ENCODE measurements around the gene SERPINA5. TPM values are rescaled to one million over a fixed set of nuclear protein-coding genes. Genes with fewer than 3 reads are reported as not detected.
A peak's percentile ranks its signal among the peaks of the same experiment; 100 is the strongest.
"Not testable (repeated sequence)": the region's sequence is repeated elsewhere in the genome, so short reads cannot be mapped to it uniquely, and the experiment has no call there.

Gene SERPINA5
- total RNA-seq, 1 donor from 2014 or later, result 2.4 TPM

DNA sequence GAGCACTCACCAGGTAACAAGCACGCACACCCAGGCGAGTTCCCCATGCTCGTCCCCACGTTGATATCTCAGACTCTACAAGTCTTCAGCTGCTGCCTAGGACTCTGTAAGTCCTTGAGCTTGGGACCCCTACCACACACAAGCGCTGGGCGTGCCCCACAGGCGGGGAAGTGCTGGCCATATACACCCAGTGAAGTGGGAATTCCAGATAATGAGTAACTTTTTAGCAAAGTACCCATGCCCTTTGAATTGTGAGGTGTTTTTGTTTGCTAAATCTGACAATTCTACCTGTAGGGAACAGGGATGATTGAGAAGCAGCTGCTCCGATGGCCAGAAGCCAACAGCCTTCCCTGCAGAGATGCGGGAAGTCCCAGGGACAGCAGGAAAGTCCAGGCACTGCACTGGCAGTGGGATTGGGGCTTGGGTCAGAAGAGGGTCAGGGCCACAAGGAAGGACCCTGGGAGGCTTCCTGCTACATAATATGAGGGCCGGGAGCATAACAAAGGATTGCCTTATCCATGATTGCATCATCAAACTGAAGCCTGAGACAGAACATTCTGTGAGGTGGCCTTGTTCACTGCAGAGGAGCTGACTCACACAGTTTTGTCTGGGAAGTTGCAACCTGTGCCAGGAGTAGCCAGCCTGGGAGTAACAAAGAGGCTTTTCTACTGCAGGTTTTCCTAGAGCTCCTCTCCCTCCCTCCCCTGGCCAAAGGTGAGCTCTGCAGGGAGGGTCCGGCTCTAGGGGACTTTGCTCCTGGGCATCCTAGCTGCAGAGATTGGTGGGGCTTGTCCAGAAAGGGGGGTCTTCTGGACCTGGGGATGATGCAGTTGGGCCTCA lies 17.8 kb downstream of the SERPINA5 start:
- no peak overlapping the region for H3K4me3 ChIP-seq (ENCODE audit: low read depth, low read length)

GRCh38 chr14:94599656-94600004 lies 18.4 kb downstream of the SERPINA5 start:
- DNase-seq (ENCODE audit: low read depth), result no peak
- TF ChIP-seq CTCF (conservative IDR thresholded peaks at IDR 0.05; ENCODE audit: low read depth, low read length), result no peak
- no peak overlapping the region for H3K4me3 ChIP-seq (ENCODE audit: low read depth, low read length)

More for the DNA sequence above, 17.8 kb downstream of the SERPINA5 start:
- peak; percentile 98 for DNase-seq (ENCODE audit: low read depth)
- TF ChIP-seq CTCF (conservative IDR thresholded peaks at IDR 0.05; ENCODE audit: low read depth, low read length), result peak; percentile 50

- TF ChIP-seq CTCF (conservative IDR thresholded peaks at IDR 0.05; ENCODE audit: low read depth, low read length), result no peak
- no peak overlapping the region for H3K4me3 ChIP-seq (ENCODE audit: low read depth, low read length)
- DNase-seq (ENCODE audit: low read depth), result no peak
Observed at GRCh38 chr14:94600148-94600545, 18.9 kb downstream of the SERPINA5 start.

DNA sequence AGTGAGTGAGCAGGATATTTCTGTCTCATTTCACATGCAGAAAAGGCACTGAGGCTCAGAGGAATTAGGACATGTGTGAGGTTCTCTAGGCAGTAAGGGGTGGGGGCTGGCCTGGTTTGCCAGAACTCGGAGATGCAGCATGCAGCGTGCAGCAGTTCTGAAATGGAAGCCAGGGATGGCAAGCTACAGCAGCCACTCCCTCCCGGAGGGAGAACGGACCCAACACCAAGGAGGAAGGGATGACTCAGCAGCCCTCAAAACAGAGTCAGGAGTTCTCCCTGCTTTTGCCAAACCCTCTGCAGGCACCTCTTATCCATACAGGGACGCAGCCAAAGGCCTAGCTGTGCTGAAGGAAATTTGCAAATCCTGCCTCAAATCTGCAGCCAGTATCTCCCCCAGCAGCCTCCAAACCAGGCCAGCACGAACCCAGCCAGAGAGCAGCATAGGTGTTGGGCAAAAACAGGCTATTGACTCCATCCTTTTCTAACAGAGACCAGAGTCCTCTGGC lies 20.7 kb downstream of the SERPINA5 start:
- no peak for TF ChIP-seq CTCF (conservative IDR thresholded peaks at IDR 0.05; ENCODE audit: low read depth, low read length)
- peak; percentile 37 for DNase-seq (ENCODE audit: low read depth)
- no peak overlapping the region for H3K4me3 ChIP-seq (ENCODE audit: low read depth, low read length)

- TF ChIP-seq CTCF (conservative IDR thresholded peaks at IDR 0.05; ENCODE audit: low read depth, low read length), result no peak
Observed at GRCh38 chr14:94602722-94603121, 21.5 kb downstream of the SERPINA5 start.

DNA sequence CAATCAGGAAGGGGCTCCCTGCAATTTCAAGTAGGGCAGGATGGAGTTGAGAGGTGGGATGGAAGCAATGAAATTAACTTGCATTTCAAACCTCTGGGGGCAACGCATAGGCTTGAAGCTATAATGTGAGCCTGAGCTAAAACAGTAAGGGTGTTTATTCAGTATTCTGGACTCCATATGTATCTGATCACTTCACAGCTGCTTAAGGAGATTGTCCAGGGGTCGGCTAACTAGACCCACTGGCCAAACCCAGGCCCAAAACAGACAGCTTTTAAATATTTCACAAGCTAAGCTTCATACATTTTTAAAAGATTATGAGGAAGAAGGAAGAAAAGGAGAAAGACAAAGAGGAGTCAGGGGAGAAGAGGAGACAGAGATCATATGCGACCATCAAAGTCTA lies 24.1 kb downstream of the SERPINA5 start:
- H3K4me3 ChIP-seq (ENCODE audit: low read depth, low read length), result no peak overlapping the region
- no peak for DNase-seq (ENCODE audit: low read depth)
- no peak for TF ChIP-seq CTCF (conservative IDR thresholded peaks at IDR 0.05; ENCODE audit: low read depth, low read length)

More at GRCh38 chr14:94602722-94603121, 21.5 kb downstream of the SERPINA5 start:
- no peak overlapping the region for H3K4me3 ChIP-seq (ENCODE audit: low read depth, low read length)
- DNase-seq (ENCODE audit: low read depth), result no peak

DNA sequence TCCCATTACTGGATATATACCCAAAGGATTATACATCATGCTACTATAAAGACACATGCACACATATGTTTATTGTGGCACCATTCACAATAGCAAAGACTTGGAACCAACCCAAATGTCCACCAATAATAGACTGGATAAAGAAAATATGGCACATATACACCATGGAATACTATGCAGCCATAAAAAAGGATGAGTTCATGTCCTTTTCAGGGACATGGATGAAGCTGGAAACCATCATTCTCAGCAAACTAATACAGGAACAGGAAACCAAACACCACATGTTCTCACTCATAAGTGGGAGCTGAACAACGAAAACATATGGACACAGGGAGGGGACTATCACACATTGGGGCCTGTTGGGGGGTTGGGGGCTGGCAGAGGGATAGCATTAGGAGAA lies 27.7 kb downstream of the SERPINA5 start:
- DNase-seq (ENCODE audit: low read depth); H3K4me3 ChIP-seq (ENCODE audit: low read depth, low read length): not testable (repeated sequence)
